Peyer's patch (tissue), 4 donors: Measurements from ENCODE around the gene INPP5A.

Experiments used
- CTCF ChIP-seq, 6 experiments: fragments of 450-650 bp in 4 of 6; fragments of 200-600 bp in 2 of 6; sonication (generic) in 1 of 6; IDR thresholded peaks; one replicate each; pipeline ENCODE4 v1.5.1; 2017 to 2019; ENCODE audit warnings: antibody characterized with exemption in 6 of 6, mild to moderate bottlenecking in 3 of 6, moderate library complexity in 1 of 6
- POLR2A ChIP-seq, 2 donors: fragments of 450-650 bp; IDR thresholded peaks; one replicate each; pipeline ENCODE4 v1.5.1; 2017; ENCODE audit warnings: antibody characterized with exemption in 2 of 2, mild to moderate bottlenecking in 2 of 2, moderate library complexity in 2 of 2

DNA sequence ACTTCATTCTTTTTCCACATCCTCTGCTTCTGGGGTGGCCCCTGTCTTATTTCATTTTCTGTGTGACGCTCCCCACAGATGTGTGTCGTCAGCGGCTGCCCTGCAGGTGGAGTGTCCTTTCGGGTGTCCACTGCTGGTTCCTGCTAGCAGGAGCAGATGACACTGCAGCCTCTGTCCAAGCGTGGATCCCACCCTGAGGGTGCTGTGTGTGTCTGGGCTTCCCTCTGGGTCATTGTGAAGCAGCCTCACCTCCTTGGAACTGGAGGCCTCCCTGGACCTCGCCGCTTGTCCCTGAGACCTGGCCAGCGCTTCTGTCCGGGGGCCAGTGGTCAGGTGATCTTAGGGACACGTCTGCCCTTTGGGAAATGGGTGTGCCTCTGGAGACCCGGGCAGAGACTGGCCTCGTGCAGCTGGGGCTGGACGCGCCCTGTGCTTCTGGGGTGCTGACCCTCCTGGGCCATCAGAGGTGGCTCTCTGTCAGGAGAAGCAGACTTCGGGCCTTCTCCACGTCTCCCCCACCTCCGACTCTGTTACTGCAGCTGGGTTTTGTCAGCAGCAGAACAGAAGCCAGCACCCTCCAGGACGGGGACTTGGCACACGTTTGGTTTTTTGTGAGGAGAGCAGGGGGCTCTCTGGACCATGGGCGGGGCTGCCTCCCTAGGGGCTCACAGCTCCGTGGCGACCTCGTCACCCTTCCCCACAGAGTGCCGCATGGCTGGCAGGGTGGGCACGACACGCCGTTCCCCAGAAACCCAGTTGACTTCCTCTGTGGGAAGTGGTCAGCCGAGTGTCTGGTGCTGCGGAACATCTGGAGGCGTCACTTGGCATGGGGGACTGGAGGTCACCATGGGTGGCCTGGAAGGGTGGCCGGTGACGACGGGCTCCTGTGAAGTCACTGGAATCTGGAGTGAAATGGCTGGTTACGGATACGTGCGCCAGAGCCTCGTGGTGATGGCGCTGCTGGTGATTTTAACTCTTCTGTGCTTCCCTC is 48.4 kb downstream of the INPP5A start:
- TF ChIP-seq CTCF (IDR thresholded peaks at IDR 0.05) (no peak), POLR2A (IDR thresholded peaks at IDR 0.05) (no peak)
